ENCODE measurements around the gene PDE9A. TPM values are rescaled to one million over a fixed set of nuclear protein-coding genes. Genes with fewer than 3 reads are reported as not detected.

Gene PDE9A
- total RNA-seq, 1 donor = 9.5 TPM

DNA sequence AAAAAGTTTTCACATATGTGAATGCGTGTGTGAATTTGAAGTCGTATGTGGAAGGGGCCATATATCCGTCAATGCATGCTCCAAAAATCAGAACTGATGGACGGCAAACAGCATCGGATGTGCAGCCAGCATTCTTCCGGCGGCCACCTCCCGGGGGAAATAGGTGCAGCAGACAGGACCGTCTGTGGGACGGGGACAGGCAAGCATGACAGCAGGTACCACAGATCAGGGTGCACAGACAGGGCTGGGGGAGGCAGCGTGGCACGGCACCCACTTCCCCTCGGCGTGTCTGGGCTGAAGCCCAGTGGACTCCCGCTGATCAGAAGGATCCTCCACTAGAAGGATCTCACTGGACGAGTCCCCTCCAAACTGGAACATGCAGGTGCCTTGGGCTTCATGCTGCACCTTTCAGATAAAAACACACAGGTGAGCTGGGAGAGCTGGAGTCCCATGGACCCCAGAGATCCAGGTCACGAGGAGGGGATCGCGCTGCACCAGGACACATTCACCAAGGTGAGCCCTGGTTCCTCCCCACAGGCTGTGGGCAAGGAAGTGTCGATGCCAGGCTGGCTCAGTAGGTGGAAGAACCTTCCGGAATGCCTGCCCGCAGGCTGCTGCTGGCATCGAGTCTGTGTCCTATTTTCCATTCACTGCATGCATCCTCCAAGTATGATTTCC is 25.3 kb downstream of the PDE9A start:
- TF ChIP-seq, protein P1, sequence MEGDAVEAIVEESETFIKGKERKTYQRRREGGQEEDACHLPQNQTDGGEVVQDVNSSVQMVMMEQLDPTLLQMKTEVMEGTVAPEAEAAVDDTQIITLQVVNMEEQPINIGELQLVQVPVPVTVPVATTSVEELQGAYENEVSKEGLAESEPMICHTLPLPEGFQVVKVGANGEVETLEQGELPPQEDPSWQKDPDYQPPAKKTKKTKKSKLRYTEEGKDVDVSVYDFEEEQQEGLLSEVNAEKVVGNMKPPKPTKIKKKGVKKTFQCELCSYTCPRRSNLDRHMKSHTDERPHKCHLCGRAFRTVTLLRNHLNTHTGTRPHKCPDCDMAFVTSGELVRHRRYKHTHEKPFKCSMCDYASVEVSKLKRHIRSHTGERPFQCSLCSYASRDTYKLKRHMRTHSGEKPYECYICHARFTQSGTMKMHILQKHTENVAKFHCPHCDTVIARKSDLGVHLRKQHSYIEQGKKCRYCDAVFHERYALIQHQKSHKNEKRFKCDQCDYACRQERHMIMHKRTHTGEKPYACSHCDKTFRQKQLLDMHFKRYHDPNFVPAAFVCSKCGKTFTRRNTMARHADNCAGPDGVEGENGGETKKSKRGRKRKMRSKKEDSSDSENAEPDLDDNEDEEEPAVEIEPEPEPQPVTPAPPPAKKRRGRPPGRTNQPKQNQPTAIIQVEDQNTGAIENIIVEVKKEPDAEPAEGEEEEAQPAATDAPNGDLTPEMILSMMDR (IDR thresholded peaks at IDR 0.05; ENCODE audit: insufficient read depth, low read depth, low read length) = no peak
- no peak overlapping the region for H3K4me3 ChIP-seq (ENCODE audit: low read depth, low read length)
- DNase-seq (ENCODE audit: low read depth) = no peak

DNA sequence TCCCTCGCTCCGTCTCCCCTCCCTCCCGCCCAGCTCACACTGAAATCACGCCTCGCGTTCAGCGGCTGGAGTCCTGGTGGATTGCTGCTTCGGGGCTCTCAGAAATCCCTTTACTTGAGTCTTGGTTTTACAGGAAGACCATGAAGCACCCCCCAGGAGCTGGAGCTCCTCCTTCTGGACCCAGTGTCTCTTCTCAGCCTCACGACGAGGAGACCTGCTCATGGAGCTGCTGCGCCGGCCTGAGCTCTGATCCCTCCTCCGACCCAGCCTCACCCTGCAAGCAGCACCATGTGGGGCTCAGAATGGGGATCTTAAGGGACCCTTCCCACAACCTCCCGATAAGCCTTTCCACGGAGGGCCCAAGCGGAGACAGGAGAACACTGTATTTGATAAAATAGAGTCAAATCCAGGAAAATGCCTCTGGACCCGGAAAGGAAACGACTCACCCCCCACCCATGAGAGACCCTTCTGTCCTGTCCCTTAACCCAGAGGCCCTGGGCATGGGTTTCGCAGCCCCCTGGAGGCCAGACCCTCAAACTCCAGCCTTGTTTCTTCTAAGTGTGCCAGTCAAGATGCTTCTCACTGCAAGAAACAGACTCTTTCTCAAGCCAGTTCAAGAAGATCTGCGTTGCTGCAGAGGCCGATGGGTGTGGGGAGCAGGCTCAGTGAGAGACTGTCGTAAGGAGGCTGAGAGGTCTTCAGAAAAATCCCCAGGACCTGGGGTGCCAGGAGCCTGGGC is 26.1 kb downstream of the PDE9A start:
- H3K4me3 ChIP-seq (ENCODE audit: low read depth, low read length) = no peak overlapping the region
- no peak for DNase-seq (ENCODE audit: low read depth)
- TF ChIP-seq, protein P1 (IDR thresholded peaks at IDR 0.05; ENCODE audit: insufficient read depth, low read depth, low read length) = no peak

DNA sequence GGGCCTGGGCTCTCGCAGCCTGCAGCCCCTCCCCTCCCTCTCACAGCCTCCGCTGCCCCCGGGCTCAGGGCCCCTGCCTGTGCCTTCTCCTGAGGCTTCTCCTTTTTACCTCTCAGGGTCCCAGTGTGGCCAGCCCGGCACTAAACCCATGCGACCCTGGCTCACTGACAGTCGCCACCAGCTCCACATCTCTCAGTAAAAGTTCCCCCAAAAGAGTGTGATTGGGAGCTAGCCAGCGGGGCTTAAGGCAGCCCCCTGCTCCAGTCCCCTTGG is 26.6 kb downstream of the PDE9A start:
- TF ChIP-seq, protein P1 (IDR thresholded peaks at IDR 0.05; ENCODE audit: insufficient read depth, low read depth, low read length) = no peak
- DNase-seq (ENCODE audit: low read depth) = no peak
- no peak overlapping the region for H3K4me3 ChIP-seq (ENCODE audit: low read depth, low read length)

DNA sequence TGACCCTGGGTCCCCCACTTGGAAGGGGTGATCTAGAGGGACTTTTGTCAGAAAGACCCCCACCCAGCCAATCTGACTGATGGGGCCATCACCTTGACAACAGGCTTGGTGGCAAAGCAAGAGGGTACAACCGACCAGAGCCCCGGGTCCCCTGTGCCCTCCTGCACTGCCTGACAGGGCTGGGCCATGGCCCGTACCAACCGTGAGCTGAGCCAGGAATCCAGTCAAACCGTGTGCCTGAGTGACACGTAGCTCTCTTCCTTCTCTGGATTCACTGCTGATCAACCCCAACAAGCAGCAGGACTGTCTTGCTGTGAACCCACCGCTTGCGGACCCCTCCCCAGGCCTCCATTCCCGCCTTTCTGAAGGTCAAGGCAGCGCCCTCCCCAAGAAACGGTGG is 27.0 kb downstream of the PDE9A start:
- no peak overlapping the region for H3K4me3 ChIP-seq (ENCODE audit: low read depth, low read length)
- TF ChIP-seq, protein P1 (IDR thresholded peaks at IDR 0.05; ENCODE audit: insufficient read depth, low read depth, low read length) = no peak
- DNase-seq (ENCODE audit: low read depth) = no peak

DNA sequence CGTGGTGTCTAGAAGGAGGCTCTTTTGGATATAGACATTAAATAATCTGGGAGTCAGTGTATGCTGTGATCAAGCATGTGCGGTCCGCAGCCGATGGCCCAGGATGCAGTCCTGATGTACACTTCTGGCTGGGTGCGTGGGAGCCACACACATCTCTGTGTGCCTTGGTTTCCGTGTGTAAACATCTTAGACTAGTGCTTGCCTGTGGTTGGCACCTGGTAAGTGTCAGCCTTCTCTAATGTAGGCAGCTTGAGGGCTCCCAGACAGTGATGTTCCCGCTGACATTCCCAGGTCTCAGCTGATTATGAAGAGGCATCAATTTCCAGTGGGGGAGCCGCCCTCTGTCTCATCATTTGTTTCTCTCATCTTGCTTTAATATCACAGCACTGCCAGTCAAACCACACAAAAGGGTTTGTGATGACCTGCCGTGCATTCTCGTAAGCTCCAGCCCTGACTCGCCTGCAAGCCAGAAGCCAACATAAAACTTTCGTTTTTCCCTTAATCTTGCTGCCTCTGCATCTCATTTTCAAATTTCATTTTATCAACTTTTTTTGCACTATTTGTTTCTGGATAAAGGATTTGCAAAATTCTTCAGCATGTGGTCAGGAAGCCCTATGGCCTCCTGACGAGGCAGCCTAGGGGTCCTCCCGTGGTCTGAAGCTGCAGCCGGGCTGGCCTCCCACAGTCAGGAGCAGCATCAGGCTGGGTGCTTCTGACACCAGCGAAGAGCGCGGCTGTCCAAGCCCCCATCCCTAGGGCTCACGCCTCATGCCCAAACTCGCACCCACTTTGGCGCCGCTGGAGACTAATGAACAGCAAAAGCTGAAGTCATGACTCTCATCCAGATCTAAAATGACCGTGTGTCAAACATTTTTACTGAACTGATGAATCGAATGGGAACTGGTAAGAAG is 28.1 kb downstream of the PDE9A start:
- TF ChIP-seq, protein P1 (IDR thresholded peaks at IDR 0.05; ENCODE audit: insufficient read depth, low read depth, low read length) = no peak
- DNase-seq (ENCODE audit: low read depth) = no peak
- no peak overlapping the region for H3K4me3 ChIP-seq (ENCODE audit: low read depth, low read length)

DNA sequence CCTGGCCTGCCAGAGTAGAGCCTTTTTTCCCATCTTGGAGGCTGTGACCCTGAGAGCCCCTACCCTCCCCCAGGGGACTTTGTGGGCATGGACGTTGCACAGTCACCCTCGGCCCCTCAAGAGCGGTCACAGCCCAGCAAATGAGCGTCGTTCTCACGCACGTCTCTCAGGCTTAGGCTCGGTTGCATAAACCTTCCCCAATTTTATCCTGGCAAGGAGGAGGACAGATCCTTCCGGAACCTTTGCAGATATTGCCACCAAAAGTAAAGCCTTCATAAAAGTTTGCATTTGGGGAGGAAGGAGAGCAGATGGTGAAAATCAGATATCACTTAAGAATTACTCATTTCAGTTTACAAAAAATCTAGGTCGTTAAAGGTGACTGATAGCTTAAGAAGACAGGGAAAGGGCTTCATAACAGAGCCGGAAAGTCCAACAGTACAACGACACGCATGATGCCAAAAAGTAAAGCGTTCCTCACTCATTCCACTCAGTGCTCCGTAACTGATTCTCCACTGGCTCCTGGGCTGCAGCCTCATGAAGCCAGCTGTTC is 29.3 kb downstream of the PDE9A start:
- H3K4me3 ChIP-seq (ENCODE audit: low read depth, low read length) = no peak overlapping the region
- no peak for DNase-seq (ENCODE audit: low read depth)
- TF ChIP-seq, protein P1 (IDR thresholded peaks at IDR 0.05; ENCODE audit: insufficient read depth, low read depth, low read length) = no peak
